ENCODE data around the gene TMTC4.

The TMTC4 gene

GRCh38 chr13:100667894-100668293 is 6.7 kb downstream of the TMTC4 start:
- Histone ChIP-seq H3K4me1 (ENCODE audit: control insufficient read depth in 2 of 2, insufficient read depth in 2 of 2, low read length in 2 of 2) (peaks cover 0 to under 1% of the 10 kb centered on the region in 2 donors), H3K27ac (ENCODE audit: low read depth in 2 of 2, low read length in 2 of 2) (no peak overlapping the region), H3K27me3 (ENCODE audit: control insufficient read depth in 2 of 2, insufficient read depth in 2 of 2, low read length in 2 of 2) (no peaks in the 10 kb centered on the region), H3K9ac (ENCODE audit: low read depth in 1 of 2, low read length in 2 of 2) (no peak overlapping the region), H3K9me3 (ENCODE audit: control insufficient read depth in 2 of 2, low read length in 2 of 2) (no peaks in the 10 kb centered on the region), H3K4me3 (ENCODE audit: low read length in 2 of 2) (no peak overlapping the region), H3K36me3 (ENCODE audit: control insufficient read depth in 2 of 2, insufficient read depth in 2 of 2, low read length in 2 of 2) (peaks cover 24 to 29% of the 10 kb centered on the region in 2 donors)

DNA sequence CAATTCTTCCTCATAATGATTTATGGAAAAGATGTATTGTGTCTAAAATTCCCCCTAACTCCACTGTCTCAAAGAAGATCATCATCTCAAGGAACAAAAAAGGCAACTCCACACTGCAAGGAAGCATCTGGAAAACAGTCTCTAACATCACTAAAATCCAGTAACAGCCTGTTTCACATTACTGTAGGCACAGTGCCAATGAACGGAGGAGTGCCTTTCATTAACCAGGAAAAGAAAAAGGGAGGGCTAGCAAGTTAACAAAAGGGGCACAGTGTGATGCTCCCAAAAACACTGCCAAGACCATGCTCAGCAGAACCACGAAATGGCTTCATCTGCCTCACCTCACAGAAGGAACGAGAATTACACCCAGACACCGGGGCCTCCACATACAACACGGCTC is 8.5 kb downstream of the TMTC4 start:
- Histone ChIP-seq H3K9me3 (ENCODE audit: control insufficient read depth in 2 of 2, low read length in 2 of 2) (no peaks in the 10 kb centered on the region), H3K9ac (ENCODE audit: low read depth in 1 of 2, low read length in 2 of 2) (no peak overlapping the region), H3K36me3 (ENCODE audit: control insufficient read depth in 2 of 2, insufficient read depth in 2 of 2, low read length in 2 of 2) (peaks cover 31 to 36% of the 10 kb centered on the region in 2 donors), H3K27me3 (ENCODE audit: control insufficient read depth in 2 of 2, insufficient read depth in 2 of 2, low read length in 2 of 2) (no peaks in the 10 kb centered on the region), H3K27ac (ENCODE audit: low read depth in 2 of 2, low read length in 2 of 2) (no peak overlapping the region), H3K4me3 (ENCODE audit: low read length in 2 of 2) (no peak overlapping the region), H3K4me1 (ENCODE audit: control insufficient read depth in 2 of 2, insufficient read depth in 2 of 2, low read length in 2 of 2) (no peaks in the 10 kb centered on the region)

GRCh38 chr13:100665403-100665802 is 9.2 kb downstream of the TMTC4 start:
- peaks cover 31 to 41% of the 10 kb centered on the region in 2 donors for H3K36me3 ChIP-seq (ENCODE audit: control insufficient read depth in 2 of 2, insufficient read depth in 2 of 2, low read length in 2 of 2)

DNA sequence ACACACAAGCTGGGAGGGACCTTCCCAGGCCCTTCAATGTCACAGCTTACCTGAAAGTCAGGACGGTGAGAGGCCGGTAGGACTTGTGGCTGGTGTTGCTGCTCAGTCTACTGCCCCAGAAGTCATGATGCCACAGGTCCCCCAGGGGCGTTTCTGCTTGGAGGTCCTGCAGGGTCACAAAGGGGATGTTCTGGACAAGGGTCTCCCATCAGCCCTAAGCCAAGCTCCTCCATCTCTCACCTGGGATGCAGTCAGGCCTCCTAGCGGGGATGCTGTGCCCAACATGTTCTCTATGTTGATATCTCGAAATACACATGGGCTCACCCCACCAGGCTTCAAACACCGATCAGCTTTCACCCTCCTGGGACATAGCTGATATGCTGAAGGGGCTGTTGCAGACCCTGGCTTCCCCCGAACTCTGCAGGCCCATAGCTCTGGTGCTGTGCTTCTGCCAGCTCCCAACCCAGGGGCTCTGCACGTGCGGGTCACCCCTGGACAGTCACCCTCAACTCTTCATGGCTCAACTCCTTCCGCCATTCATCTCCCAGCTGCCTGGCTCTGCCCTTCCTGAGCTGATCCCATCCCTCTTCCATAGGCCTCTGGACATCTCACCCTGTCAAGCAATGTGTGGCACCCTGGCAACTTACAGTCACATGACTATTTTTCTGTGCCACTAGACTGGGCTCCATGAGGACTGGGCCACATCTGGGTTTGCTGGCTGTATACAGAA is 10.3 kb downstream of the TMTC4 start:
- Histone ChIP-seq H3K9me3 (ENCODE audit: control insufficient read depth in 2 of 2, low read length in 2 of 2) (no peaks in the 10 kb centered on the region), H3K27ac (ENCODE audit: low read depth in 2 of 2, low read length in 2 of 2) (no peak overlapping the region), H3K9ac (ENCODE audit: low read depth in 1 of 2, low read length in 2 of 2) (no peak overlapping the region), H3K4me3 (ENCODE audit: low read length in 2 of 2) (no peak overlapping the region), H3K27me3 (ENCODE audit: control insufficient read depth in 2 of 2, insufficient read depth in 2 of 2, low read length in 2 of 2) (no peaks in the 10 kb centered on the region), H3K36me3 (ENCODE audit: control insufficient read depth in 2 of 2, insufficient read depth in 2 of 2, low read length in 2 of 2) (peaks cover 28 to 44% of the 10 kb centered on the region in 2 donors), H3K4me1 (ENCODE audit: control insufficient read depth in 2 of 2, insufficient read depth in 2 of 2, low read length in 2 of 2) (no peaks in the 10 kb centered on the region)

More at GRCh38 chr13:100665403-100665802, 9.2 kb downstream of the TMTC4 start:
- no peaks in the 10 kb centered on the region for H3K27me3 ChIP-seq (ENCODE audit: control insufficient read depth in 2 of 2, insufficient read depth in 2 of 2, low read length in 2 of 2)
- H3K4me3 ChIP-seq (ENCODE audit: low read length in 2 of 2): no peak overlapping the region
- H3K27ac ChIP-seq (ENCODE audit: low read depth in 2 of 2, low read length in 2 of 2): no peak overlapping the region
- no peaks in the 10 kb centered on the region for H3K9me3 ChIP-seq (ENCODE audit: control insufficient read depth in 2 of 2, low read length in 2 of 2)
- H3K9ac ChIP-seq (ENCODE audit: low read depth in 1 of 2, low read length in 2 of 2): no peak overlapping the region
- H3K4me1 ChIP-seq (ENCODE audit: control insufficient read depth in 2 of 2, insufficient read depth in 2 of 2, low read length in 2 of 2): no peaks in the 10 kb centered on the region

GRCh38 chr13:100662468-100663211 is 12.0 kb downstream of the TMTC4 start:
- no peaks in the 10 kb centered on the region for H3K4me1 ChIP-seq (ENCODE audit: control insufficient read depth in 2 of 2, insufficient read depth in 2 of 2, low read length in 2 of 2)
- H3K9ac ChIP-seq (ENCODE audit: low read depth in 1 of 2, low read length in 2 of 2): no peak overlapping the region
- H3K36me3 ChIP-seq (ENCODE audit: control insufficient read depth in 2 of 2, insufficient read depth in 2 of 2, low read length in 2 of 2): peaks cover 33 to 36% of the 10 kb centered on the region in 2 donors

GRCh38 chr13:100660761-100661160 is 13.8 kb downstream of the TMTC4 start:
- H3K27ac ChIP-seq (ENCODE audit: low read depth in 2 of 2, low read length in 2 of 2): no peak overlapping the region
- H3K9me3 ChIP-seq (ENCODE audit: control insufficient read depth in 2 of 2, low read length in 2 of 2): no peaks in the 10 kb centered on the region
- no peaks in the 10 kb centered on the region for H3K27me3 ChIP-seq (ENCODE audit: control insufficient read depth in 2 of 2, insufficient read depth in 2 of 2, low read length in 2 of 2)
- no peak overlapping the region for H3K4me3 ChIP-seq (ENCODE audit: low read length in 2 of 2)
- H3K36me3 ChIP-seq (ENCODE audit: control insufficient read depth in 2 of 2, insufficient read depth in 2 of 2, low read length in 2 of 2): peaks cover 31 to 41% of the 10 kb centered on the region in 2 donors
- H3K4me1 ChIP-seq (ENCODE audit: control insufficient read depth in 2 of 2, insufficient read depth in 2 of 2, low read length in 2 of 2): no peaks in the 10 kb centered on the region
- H3K9ac ChIP-seq (ENCODE audit: low read depth in 1 of 2, low read length in 2 of 2): no peak overlapping the region

More at GRCh38 chr13:100662468-100663211, 12.0 kb downstream of the TMTC4 start:
- Histone ChIP-seq H3K9me3 (ENCODE audit: control insufficient read depth in 2 of 2, low read length in 2 of 2) (no peaks in the 10 kb centered on the region), H3K27me3 (ENCODE audit: control insufficient read depth in 2 of 2, insufficient read depth in 2 of 2, low read length in 2 of 2) (no peaks in the 10 kb centered on the region), H3K27ac (ENCODE audit: low read depth in 2 of 2, low read length in 2 of 2) (no peak overlapping the region), H3K4me3 (ENCODE audit: low read length in 2 of 2) (no peak overlapping the region)

DNA sequence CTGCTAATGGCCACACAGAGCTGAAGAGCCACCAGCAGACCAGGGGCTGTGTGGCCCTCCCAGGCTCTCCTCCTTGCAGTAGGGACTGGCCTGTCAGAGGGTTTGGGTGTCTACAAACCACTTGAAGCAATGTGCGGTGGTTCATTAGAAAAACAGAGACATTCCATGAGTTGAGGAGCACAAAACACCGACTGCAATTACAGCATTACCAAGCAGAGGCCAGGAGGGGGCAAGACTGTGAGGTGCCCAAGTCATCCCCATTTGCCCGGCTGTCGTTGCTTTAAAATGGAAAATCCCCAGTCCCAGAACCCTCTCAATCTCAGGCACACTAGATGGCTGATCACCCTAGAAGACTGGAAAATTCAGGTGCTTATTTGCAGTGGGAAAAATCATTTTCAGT is 15.0 kb downstream of the TMTC4 start:
- Histone ChIP-seq H3K27ac (ENCODE audit: low read depth in 2 of 2, low read length in 2 of 2) (no peak overlapping the region), H3K9ac (ENCODE audit: low read depth in 1 of 2, low read length in 2 of 2) (no peak overlapping the region), H3K36me3 (ENCODE audit: control insufficient read depth in 2 of 2, insufficient read depth in 2 of 2, low read length in 2 of 2) (peaks cover 34 to 39% of the 10 kb centered on the region in 2 donors)

GRCh38 chr13:100658363-100658762 is 16.2 kb downstream of the TMTC4 start:
- H3K4me3 ChIP-seq (ENCODE audit: low read length in 2 of 2): no peak overlapping the region
- peaks cover 31 to 36% of the 10 kb centered on the region in 2 donors for H3K36me3 ChIP-seq (ENCODE audit: control insufficient read depth in 2 of 2, insufficient read depth in 2 of 2, low read length in 2 of 2)
- H3K27me3 ChIP-seq (ENCODE audit: control insufficient read depth in 2 of 2, insufficient read depth in 2 of 2, low read length in 2 of 2): no peaks in the 10 kb centered on the region
- no peak overlapping the region for H3K9ac ChIP-seq (ENCODE audit: low read depth in 1 of 2, low read length in 2 of 2)
- no peaks in the 10 kb centered on the region for H3K4me1 ChIP-seq (ENCODE audit: control insufficient read depth in 2 of 2, insufficient read depth in 2 of 2, low read length in 2 of 2)
- H3K9me3 ChIP-seq (ENCODE audit: control insufficient read depth in 2 of 2, low read length in 2 of 2): no peaks in the 10 kb centered on the region
- H3K27ac ChIP-seq (ENCODE audit: low read depth in 2 of 2, low read length in 2 of 2): no peak overlapping the region

More for the DNA sequence above, 15.0 kb downstream of the TMTC4 start:
- Histone ChIP-seq H3K4me1 (ENCODE audit: control insufficient read depth in 2 of 2, insufficient read depth in 2 of 2, low read length in 2 of 2) (no peaks in the 10 kb centered on the region), H3K4me3 (ENCODE audit: low read length in 2 of 2) (no peak overlapping the region), H3K27me3 (ENCODE audit: control insufficient read depth in 2 of 2, insufficient read depth in 2 of 2, low read length in 2 of 2) (no peaks in the 10 kb centered on the region), H3K9me3 (ENCODE audit: control insufficient read depth in 2 of 2, low read length in 2 of 2) (no peaks in the 10 kb centered on the region)

GRCh38 chr13:100657881-100658315 is 16.7 kb downstream of the TMTC4 start:
- Histone ChIP-seq H3K4me1 (ENCODE audit: control insufficient read depth in 2 of 2, insufficient read depth in 2 of 2, low read length in 2 of 2) (no peaks in the 10 kb centered on the region), H3K9ac (ENCODE audit: low read depth in 1 of 2, low read length in 2 of 2) (no peak overlapping the region), H3K4me3 (ENCODE audit: low read length in 2 of 2) (no peak overlapping the region), H3K27me3 (ENCODE audit: control insufficient read depth in 2 of 2, insufficient read depth in 2 of 2, low read length in 2 of 2) (no peaks in the 10 kb centered on the region), H3K27ac (ENCODE audit: low read depth in 2 of 2, low read length in 2 of 2) (no peak overlapping the region), H3K36me3 (ENCODE audit: control insufficient read depth in 2 of 2, insufficient read depth in 2 of 2, low read length in 2 of 2) (peaks cover 29 to 37% of the 10 kb centered on the region in 2 donors), H3K9me3 (ENCODE audit: control insufficient read depth in 2 of 2, low read length in 2 of 2) (no peaks in the 10 kb centered on the region)

GRCh38 chr13:100652510-100652909 is 22.1 kb downstream of the TMTC4 start:
- Histone ChIP-seq H3K4me1 (ENCODE audit: control insufficient read depth in 2 of 2, insufficient read depth in 2 of 2, low read length in 2 of 2) (no peaks in the 10 kb centered on the region), H3K4me3 (ENCODE audit: low read length in 2 of 2) (no peak overlapping the region)

More at GRCh38 chr13:100652510-100652909, 22.1 kb downstream of the TMTC4 start:
- H3K36me3 ChIP-seq (ENCODE audit: control insufficient read depth in 2 of 2, insufficient read depth in 2 of 2, low read length in 2 of 2): peaks cover 15 to 21% of the 10 kb centered on the region in 2 donors
- H3K27ac ChIP-seq (ENCODE audit: low read depth in 2 of 2, low read length in 2 of 2): no peak overlapping the region
- H3K27me3 ChIP-seq (ENCODE audit: control insufficient read depth in 2 of 2, insufficient read depth in 2 of 2, low read length in 2 of 2): no peaks in the 10 kb centered on the region
- H3K9me3 ChIP-seq (ENCODE audit: control insufficient read depth in 2 of 2, low read length in 2 of 2): no peaks in the 10 kb centered on the region
- no peak overlapping the region for H3K9ac ChIP-seq (ENCODE audit: low read depth in 1 of 2, low read length in 2 of 2)

Data from mucosa of rectum (tissue), 2 donors.